HG03139 (cell line): Measurements from ENCODE around the gene PRSS21.

Source experiments
- ATAC-seq: cut with Tn5 transposase; IDR thresholded peaks from one replicate; pipeline ENCODE4 v1.9.1; 2021; ENCODE audit not compliant: unreplicated experiment

Gene PRSS21

DNA sequence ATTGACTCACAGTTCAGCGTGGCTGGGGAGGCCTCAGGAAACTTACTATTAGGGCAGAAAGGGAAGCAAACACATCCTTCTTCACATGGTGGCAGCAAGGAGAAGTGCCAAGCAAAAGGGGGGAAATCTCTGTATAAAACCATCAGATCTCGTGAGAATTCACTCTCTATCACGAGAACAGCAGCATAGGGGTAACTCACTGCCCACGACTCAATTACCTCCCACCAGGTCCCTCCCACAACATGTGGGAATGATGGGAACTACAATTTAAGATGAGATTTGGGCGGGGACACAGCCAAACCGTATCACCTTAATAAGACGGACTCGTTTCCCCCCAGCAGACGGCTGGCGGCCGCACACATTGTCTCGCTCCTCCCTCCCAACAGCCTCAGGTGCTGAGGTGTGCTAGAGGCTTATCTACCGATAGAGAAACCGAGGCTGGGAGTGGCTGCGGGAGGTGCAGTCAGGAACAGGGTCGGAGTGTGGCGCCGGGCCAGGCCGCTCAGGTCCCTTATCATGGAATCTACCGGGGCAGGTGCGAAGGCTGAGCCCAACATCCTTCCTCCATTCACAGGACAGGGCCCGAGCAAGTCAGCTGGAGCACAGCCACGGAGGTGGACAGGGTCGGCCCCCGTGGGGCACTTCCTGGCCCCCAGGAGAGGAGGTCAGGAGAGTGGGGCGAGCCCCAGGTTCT lies 8.2 kb downstream of the PRSS21 start:
- ATAC-seq = no peak

DNA sequence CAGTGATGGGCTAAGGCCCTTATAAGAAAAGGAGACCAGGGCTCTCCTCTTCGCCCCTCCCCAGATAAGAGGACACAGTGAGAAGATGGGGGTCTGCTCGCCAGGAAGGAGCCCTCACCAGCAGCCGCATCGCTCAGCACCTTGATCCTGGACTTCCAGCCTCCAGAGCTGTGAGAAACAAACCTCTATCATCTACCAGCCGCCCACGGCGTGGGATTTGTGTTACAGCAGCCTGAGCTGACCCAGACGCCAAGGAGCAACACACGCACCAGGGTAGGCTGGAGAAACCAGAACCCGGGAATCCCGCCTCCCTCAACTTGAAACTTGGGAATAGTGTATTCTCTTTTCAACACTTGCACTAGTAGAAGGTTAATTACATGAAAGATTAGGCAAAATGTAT lies 8.9 kb downstream of the PRSS21 start:
- ATAC-seq = no peak

- no peak for ATAC-seq
Observed at GRCh38 chr16:2826591-2827373, 9.7 kb downstream of the PRSS21 start.

DNA sequence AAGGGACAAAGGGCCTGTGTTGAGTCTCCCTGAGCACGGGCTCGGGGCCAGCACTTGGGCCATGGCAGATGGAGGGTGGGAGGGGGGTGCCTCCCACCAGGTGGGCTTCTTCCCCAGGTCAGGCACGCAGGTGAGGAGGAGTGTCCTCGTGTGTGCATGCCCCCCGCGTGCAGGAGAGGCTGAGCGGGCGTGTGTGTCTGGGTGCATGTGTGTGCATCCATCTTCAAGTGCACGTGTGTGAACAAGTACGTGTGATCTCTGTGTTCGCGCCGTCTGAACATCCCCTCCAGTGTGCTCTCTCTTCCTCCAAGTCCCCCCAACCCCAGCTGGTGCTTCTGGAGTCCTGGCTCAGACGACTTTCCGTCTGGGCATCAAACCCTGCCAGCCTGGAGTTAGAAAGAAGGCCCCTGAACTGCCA lies 10.3 kb downstream of the PRSS21 start:
- no peak for ATAC-seq

GRCh38 chr16:2827831-2828520 lies 10.9 kb downstream of the PRSS21 start:
- ATAC-seq = no peak

GRCh38 chr16:2828521-2828840 lies 11.4 kb downstream of the PRSS21 start:
- ATAC-seq = no peak

DNA sequence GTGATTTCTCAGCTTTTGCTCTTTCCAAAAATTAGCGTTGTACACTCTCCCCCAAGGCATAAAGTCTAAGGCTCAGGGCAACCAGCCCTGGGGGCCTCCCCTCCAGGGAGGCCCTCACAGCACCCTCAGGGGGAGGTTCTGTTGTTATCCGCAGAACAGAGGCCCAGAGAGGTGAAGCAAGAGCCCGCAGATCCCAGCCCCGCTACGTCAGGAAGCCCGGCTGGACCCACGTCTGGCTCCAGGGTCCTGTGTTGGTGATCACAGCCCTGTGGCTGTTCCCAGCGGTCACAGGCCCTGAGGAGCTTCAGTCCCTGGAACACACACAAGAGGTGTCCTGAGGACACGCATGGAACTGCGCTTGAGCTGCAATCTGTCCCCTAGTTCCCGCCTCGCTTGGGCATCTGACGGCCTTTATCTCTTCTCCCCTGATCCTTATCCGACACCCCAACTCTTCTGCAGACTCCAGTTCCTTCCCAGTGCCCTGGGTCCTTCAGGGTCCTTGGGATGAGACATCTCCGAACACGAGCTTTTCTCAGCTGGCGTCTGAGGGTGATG lies 11.9 kb downstream of the PRSS21 start:
- no peak for ATAC-seq

- no peak for ATAC-seq
Observed at GRCh38 chr16:2829501-2830354, 12.7 kb downstream of the PRSS21 start, which contains the start of gene ZG16B. TSS of gene ZG16B (plus strand) at chr16:2830303. CDS start at chr16:2830442, 139 bp downstream.

- ATAC-seq = no peak
Observed at GRCh38 chr16:2830355-2830695, 13.3 kb downstream of the PRSS21 start.

GRCh38 chr16:2831203-2831602 lies 14.2 kb downstream of the PRSS21 start:
- ATAC-seq = no peak

DNA sequence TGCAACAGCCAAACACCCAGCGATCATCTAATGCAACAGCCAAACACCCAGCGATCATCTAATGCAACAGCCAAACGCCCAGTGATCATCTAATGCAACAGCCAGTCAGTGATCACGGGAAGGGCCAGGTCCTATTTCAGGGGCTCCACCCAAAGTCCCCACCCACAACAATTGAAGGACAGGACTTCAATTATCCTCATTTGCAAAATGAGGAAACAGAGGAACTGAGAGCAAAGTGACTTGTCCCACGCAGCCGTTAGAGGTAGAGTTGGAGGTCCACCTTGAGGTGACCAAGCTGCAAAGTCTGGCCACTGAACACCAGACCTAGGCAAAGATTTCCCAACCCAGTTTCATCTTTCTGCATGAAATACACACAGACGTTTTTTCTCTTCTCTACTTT lies 16.7 kb downstream of the PRSS21 start:
- ATAC-seq = no peak

DNA sequence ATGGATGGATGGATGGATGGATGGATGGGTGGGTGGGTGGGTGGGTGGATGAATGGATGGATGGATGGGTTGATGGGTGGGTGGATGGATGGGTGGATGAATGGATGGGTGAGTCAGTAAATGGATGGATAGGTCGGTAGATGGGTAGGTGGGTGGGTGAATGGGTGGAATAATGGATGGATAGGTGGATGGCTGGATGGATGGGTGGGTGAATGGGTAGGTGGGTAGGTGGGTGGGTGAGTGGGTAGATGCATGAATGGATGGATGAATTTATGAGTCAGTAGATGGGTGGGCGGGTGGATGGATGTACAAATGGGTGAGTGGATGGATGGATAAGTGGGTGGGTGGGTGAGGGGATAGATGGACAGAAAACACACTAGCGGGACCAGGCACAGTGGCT lies 17.9 kb downstream of the PRSS21 start:
- ATAC-seq = no peak

DNA sequence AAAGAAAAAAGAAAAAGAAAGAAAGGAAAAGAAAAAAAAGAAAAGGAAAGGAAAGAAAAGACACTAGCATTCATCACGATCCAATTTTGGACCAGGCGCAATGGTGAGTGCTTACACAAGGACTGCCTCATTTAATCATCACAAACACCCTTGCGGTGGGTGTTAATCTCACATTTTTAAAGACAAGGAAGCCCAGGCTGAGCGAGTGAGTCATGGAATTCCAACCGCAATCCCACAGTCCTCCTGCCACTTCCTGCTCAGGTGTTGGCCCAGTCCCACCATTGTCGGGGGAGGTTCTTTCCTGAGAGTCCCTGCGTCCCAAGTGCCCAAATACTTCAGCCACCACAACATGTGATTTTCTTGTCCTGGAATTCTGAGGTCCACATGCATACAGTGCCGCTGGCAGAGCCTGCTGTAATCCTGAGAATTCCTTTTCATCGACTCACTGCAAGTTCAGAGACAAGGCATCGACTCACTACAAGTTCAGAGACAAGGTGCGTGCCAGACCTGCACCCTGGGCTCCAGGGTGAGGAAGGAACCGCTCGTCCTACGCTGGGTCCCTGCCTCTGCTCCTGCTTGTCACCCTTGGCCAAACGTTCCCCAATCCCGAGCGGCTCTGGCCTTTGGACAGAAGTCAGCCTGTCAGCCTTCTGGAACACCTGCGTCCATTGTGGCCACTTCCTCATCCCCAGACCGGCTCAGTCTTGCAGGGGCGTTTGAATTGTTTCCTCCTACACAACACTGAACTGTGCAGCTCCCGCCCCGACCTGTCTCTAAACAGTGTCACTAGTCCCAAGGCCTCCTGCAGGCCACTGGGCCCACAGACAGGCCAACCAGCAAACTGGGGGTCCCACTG lies 18.8 kb downstream of the PRSS21 start:
- no peak for ATAC-seq

- no peak for ATAC-seq
Observed at GRCh38 chr16:2836646-2837508, 19.8 kb downstream of the PRSS21 start.

GRCh38 chr16:2838928-2839327 lies 21.9 kb downstream of the PRSS21 start:
- ATAC-seq = no peak

GRCh38 chr16:2839650-2840450 lies 22.8 kb downstream of the PRSS21 start:
- no peak for ATAC-seq

DNA sequence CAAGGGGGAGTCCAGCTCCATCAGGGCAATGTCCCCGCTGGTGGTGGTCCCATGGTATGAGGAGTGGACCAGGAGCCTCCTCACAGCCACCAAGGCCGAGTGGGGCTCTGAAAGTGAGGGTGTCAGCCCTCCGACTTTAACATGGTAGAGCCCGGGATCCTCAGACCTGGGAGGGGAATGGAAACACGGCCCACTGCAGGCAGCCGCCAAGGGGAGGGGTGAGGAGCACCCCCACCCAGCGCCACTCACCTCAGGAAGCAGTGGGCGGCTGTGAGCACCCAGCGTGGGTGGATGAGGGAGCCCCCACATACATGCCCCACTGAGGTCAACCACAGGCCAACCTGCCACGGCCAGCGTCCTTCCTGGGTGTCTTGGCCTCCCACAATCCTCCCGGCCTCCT lies 23.9 kb downstream of the PRSS21 start:
- no peak for ATAC-seq
